Umbilical cord (tissue), 2 donors: Measurements from ENCODE around the gene MIP. TPM values are rescaled to one million over a fixed set of nuclear protein-coding genes. Genes with fewer than 3 reads are reported as not detected.
A peak's percentile ranks its signal among the peaks of the same experiment; 100 is the strongest.
"Not testable (repeated sequence)": the region's sequence is repeated elsewhere in the genome, so short reads cannot be mapped to it uniquely, and the experiment has no call there.

Experiments used
- DNase-seq: peaks from one replicate; pipeline ENCODE4 v3.0.0-alpha.2; 2015; ENCODE audit warnings: low spot score
- total RNA-seq: library from RNA; depleted of rRNA; stranded (reverse); fragments of >200 nt; gene quantifications from one replicate; pipeline ENCODE4 v1.2.3, GENCODE V29; 2014; ENCODE audit warnings: low replicate concordance; ENCODE audit not compliant: insufficient read depth

The MIP gene
- total RNA-seq, 1 donor from 2014 or later, result 2.9 TPM

DNA sequence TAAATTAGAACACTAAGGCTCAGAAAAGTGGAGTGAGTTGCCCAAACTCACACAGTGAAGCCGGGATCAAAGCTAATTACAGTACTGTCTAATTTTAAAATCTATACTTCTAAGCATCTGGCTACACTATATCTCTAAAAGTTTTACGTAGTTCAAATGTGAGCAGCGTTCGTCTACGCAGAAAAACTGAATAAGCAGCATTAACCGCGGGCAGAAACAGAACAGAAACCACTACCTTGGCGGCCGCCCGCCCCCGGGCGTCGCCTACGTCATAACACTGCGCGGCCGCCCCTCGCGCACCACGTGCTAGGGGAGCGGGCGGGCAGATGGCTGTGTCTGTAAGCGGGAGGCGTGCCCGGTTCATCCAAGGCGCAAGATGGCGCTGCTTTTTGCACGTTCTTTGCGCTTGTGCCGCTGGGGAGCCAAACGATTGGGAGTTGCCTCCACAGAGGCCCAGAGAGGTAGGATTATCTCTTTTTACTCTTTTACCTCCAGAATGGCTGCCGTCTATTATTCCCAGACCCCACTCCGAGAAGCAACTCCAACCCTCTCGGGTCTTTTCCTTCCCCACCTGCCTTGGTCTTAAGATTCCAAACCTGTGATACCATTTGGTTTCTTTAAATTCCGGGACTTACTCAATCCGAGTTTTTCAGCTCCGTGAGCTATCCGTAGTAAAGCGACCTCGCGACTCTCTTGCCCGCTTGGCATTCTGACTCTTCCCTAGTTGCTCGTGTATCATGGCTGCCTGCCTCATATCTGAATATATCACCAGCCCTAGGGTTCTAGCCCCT is 14.0 kb upstream of the MIP start, which contains the start of gene SPRYD4:
SPRYD4 (plus strand) TSS at position 363 of the 791 bp plus-strand sequence; CDS start at position 377, 14 bp downstream.
- DNase-seq, result peak; percentile 94

DNA sequence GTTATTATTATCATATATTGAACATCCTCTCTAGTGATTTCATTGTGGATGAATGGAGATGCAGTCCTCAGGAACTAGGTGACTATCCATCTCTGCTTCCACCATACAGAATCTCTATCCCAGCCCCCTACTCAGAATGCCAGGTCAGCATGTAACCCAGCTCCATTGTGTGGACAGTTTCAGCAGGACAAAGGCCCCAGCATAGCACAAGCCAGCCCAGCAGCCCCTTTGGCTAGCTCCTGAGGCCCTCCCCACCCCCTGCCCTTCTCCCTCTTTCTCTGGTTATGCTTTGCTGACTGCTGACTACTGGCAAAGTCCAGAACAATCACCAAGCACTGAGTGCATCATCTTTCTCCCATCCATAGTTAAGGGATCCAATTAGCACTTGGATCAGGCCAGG is 8.1 kb upstream of the MIP start:
- no peak for DNase-seq

- DNase-seq, result no peak
Observed at GRCh38 chr12:56461235-56462159, 7.0 kb upstream of the MIP start.

- DNase-seq, result no peak
Observed at GRCh38 chr12:56457817-56458216, 3.4 kb upstream of the MIP start.

DNA sequence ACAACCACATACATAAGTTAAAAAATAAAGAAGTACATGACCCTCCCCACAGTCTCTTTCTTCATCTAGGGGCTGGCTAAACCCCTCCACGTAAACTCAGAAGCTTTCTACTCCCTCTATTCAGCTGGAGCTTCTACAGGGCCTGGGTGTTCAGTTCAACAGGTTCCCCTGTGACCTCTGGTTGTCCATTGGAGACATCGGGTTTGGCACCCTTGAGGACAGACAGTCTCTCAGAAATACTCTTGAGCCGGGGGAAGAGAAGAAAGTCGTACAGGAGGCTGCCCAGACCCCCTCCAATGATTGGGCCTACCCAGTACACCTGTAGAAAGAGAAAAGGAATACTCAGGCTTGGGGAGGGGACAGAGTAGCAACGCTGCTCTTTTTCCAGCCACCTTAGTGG is 3.3 kb downstream of the MIP start:
- DNase-seq, result no peak

DNA sequence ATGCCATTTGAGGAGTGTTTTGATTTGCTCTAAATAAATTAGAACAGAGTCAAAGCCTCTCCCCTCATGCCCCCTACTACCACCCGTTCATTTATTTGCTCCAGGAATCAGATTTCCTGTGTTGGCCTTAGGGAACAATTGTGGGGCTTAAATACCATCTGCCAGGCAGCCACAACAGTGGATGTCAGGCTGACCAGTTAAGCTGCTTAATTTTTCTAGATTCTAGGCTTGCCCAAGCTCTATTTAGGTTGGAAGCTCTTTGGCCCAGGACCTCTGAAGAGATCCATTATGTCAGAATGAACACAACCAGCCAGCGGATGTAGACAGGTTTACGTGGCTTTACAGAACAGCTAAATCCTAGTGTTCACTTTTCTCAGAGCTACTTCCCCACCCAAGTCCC is 4.2 kb downstream of the MIP start:
- DNase-seq, result no peak

- DNase-seq, result no peak
Observed at GRCh38 chr12:56449622-56449984, 4.9 kb downstream of the MIP start.

- peak; percentile 96 for DNase-seq
Observed at GRCh38 chr12:56448860-56449621, 5.4 kb downstream of the MIP start, which contains the start of gene TIMELESS. Gene TIMELESS, minus strand, starts transcription at chr12:56449426. Its CDS starts 15,256 bp downstream, at chr12:56434170.

DNA sequence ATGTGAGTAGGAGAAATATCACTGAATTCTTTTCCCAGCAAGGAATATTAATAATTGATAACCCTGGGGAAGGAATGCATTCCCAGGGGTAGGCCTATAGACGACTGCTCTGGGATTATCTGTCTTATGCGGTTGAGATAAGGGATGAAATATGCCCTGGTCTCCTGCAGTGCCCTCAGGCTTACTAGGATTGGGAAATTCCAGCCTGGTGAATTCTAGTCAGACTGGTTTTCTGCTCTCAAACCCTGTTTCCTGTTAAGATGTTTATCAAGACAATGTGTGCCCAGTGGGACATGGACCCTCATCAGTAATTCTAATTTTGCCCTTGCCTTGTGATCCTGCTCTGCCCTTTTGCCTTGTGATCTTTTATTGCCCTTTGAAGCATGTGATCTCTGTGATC is 11.2 kb downstream of the MIP start:
- DNase-seq, result not testable (repeated sequence)

GRCh38 chr12:56437430-56438176 is 16.9 kb downstream of the MIP start:
- no peak for DNase-seq

DNA sequence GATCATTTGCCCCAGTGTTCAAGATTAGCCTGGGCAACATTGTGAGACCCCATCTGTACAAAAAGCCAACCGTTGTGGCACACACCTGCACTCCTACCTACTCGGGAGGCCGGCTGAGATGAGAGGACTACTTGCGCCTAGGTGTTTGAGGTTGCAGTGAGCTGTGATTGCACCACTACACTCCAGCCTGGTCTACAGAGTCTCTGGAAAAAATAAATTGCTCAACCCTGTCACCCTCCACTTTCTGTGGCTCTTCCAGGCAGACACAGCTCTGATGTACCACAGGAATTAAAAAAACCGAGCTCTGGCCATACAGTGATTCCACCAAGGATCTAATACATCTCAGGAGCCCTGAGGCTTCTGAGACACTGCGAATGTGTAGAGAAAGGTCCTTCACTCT is 19.6 kb downstream of the MIP start:
- no peak for DNase-seq

DNA sequence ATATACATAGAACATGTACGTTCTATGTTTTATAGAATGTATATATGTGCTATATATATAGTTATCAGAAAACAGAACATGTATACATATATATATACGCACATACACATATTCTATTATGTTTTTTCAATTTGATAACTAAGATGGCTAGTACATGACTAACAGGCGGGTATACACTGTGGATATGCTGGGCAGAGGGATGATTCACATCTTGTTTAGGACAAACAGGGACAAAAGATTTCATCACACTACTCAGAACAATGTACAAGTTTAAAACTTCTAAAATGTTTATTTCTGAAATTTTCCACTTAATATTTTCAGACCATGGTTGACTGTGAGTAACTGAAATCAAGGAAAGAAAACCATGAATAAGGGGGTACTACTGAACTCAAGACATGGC is 22.6 kb downstream of the MIP start:
- DNase-seq, result no peak

DNA sequence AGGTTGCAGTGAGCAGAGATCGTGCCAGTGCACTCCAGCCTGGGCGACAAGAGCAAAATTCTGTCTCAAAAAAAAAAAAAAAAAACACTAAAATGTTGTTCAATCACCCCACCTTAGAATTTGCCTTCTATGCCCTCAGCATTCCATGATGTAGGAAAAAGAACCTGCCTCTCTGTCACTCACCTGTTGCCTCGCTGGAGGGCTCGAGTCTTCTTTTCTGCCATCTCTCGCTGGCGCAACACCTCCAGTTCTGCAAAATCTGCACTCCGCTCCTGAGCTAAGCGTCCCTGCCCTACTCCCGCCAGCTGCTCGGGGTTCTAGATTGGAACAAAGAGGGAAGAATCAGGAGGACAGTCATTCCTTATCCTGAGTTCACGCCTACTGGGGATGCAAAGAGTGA is 23.2 kb downstream of the MIP start:
- no peak for DNase-seq

DNA sequence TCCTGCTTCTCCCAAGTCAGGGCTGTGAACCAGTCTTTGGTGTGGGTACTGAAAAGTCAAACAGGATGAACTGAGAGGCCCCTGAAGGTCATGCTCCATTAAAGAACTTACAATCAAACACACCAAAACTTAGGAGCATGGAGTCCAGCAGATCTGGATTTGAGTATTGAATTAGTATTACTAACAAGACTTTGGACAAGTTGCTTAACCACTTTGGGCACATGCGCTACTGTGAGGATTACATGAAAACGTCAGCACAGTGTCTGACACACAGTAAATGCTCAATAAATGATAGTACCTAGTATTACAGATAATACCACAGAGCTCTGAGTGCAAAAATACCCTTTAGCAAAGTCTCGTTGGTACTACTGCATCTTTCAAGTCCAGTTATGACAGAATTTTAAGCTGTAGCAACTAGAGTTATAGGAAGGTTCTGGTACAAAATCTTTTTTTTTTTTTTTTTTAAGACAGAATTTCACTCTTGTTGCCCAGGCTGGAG is 28.5 kb downstream of the MIP start:
- no peak for DNase-seq

GRCh38 chr12:56425193-56425592 is 29.3 kb downstream of the MIP start:
- DNase-seq, result no peak

DNA sequence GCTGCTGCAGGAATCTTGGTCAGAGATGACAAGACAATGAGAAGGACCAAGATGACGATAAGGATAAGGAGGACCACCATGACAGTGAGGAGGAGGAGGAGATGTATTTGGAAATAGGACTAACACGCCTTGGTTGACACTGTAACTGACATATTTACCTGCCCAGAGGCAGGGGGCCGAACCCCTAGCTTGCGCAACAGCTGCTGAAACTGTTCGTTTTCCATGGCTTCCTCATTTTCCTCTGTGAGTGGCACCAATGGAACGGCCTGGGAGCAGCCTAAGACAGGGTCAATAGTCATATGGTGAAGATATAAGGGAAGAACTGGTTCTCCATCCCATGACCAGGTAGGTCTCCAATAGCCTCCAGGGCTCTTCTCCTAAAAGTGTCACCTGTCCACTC is 34.0 kb downstream of the MIP start:
- no peak for DNase-seq

DNA sequence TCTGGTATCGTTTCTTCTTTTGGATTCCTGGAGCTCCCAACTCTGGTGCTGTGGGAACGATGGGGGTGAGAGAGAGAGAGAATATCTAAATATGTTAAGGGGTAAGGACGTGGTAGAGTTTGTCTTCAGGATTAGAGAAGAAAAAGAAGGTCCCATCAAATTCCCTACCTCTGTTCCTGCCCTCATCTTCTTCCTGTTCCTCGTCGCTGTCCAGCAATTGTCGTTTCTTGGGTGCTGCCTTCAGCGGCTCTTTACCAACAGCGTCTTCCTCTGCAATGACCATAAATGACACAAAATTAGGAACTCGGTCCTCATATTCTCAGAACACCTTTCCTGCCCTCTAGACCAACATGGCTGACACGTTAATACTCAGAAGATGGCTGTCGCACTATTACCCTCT is 36.7 kb downstream of the MIP start:
- DNase-seq, result no peak

DNA sequence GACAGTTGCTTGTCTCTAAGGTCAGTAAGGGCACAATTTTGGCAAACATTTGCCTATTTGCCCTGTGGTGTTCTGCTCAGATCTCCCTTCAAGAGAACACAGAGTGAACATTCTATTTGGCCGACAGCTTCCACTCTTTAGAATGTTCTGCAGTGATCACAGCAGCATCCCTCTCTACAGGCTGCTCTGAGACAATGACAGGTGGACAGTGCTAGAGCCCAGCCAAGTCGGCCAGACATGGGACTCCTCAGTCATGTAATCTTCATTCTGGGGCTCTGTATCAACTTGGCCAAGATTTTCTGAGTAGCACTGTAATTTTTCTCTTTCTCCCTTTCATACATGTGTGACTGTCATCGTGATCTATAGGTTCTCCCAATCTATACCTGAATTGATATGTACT is 40.1 kb downstream of the MIP start:
- DNase-seq, result no peak

DNA sequence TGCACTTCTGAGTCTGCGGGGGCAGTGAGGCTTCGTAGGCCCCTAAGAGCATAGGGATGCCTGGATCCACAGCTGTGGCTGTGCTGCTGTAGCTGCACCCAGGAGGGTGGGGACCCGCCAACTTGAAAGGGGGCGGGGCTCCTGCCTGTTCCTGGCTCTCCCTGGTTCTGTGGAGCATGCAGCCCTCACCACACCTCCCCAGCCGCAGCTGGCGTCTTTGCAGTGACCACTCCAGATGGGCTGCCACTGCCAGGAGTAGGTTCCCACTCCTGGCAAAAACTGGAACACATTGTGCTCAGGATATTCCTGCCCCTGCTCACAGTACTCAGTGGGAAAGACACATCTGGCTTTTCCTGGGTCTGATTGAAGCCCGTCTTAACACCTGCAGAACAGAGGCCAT is 41.1 kb downstream of the MIP start:
- no peak for DNase-seq

DNA sequence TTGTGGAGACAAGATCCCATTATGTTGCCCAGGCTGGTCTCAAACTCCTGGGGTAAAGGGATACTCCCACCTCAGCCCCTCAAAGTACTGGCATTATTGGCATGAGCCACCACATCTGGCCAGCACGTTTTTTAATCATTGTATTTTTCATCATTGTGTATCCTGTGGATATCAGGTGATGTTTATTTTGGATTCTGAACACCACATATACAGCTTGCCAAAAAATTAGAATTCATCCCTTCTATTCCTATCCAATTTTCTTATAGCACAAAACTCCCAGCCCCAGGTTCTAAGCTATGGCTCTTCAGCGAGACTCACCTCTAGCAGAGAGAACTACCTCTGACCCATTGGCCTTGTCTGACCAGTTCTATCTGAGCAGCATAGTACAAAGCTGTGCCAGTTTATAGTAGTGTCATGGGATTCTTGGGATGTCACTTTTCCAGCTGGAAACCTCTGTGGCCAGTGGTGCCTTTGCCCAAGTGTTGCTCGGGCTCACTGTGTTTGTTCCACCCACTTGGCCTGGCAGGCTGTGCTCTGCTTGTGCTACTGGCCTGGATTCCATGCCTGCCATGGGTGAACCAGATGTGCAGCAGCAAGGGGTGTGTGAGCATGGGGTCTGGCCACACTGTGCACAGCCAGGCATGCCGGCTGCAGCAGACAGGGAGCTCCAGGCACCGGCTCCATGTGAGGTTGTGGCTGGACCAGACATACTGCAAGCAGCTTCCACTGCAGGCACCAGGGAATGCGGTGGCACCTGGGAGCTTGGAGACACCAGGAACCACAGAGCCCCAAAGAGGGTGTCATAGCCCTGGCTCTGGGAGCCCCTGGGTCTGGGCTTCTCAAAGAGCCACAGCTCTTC is 42.4 kb downstream of the MIP start:
- DNase-seq, result no peak
